ENCODE measurements around the gene MGAT5B. TPM values are rescaled to one million over a fixed set of nuclear protein-coding genes. Genes with fewer than 3 reads are reported as not detected.
"Not testable (repeated sequence)": the region's sequence is repeated elsewhere in the genome, so short reads cannot be mapped to it uniquely, and the experiment has no call there.

MGAT5B gene
- total RNA-seq, 1 experiment from 2014 or later, result 4.4 TPM

DNA sequence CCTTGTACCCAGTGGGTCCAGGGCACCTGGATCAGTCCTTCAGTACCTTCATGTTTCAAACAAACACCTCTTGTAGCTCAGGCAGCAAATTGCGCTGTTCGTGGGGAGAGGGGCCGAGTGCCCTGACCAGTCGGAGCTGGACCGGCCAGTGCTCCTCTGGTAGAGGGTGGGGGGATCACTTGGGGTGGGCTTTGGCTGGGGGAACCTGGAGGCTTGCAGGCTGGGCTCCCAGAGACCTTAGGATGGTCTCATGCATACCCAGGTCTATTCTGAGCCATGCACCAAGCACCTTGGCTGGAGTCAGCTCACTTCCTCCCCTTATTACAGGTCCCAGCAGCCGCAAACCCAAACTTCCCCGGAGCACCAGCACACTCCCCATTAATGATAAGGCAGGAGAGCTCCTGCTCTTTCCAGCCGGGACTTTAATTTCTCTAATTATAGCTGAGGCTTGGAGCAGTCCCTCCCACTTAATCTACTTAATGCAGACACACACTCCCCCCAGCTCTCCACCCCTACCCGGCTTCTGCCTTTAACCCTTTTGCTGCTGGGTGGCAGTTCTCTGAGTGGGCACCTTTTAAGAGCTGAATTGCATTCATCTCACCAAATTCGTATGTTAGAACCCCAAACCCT, 26.3 kb upstream of the MGAT5B start:
- no peak overlapping the region for H3K9ac ChIP-seq (ENCODE audit: low read length)
- H3K27me3 ChIP-seq (ENCODE audit: insufficient read depth, low read length), result peaks cover 31% of the 10 kb centered on the region
- H4K20me1 ChIP-seq (ENCODE audit: insufficient read depth), result no peaks in the 10 kb centered on the region
- H3K79me2 ChIP-seq (ENCODE audit: insufficient read depth, low read length), result no peaks in the 10 kb centered on the region
- BruUV-seq (replicated peaks), result no TSS peak
- peaks cover 0 to 21% of the 10 kb centered on the region in 2 experiments; a peak in 3 of 4 replicates for H3K4me1 ChIP-seq (ENCODE audit: control insufficient read depth in 1 of 2, insufficient read depth in 2 of 2, low read length in 2 of 2)
- H3K9me2 ChIP-seq (ENCODE audit: insufficient read depth), result no peaks in the 10 kb centered on the region
- ChIA-PET POLR2A (no interaction called here), RAD21 (ENCODE audit: low non-redundant PET in 1 of 2, low total read pairs in 2 of 2, uncharacterized antibody in 2 of 2, unreplicated experiment in 2 of 2) (no interaction called here), CTCF (no interaction called here)
- TF ChIP-seq, protein P1, sequence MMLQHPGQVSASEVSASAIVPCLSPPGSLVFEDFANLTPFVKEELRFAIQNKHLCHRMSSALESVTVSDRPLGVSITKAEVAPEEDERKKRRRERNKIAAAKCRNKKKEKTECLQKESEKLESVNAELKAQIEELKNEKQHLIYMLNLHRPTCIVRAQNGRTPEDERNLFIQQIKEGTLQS (IDR thresholded peaks at IDR 0.05), result no peak
- TF ChIP-seq FOSL1 (IDR thresholded peaks at IDR 0.05; ENCODE audit: low read depth), result no peak
- TF ChIP-seq CEBPB (IDR thresholded peaks at IDR 0.05; ENCODE audit: low read depth), result no peak
- TF ChIP-seq POLR2AphosphoS5 (IDR thresholded peaks at IDR 0.05; ENCODE audit: low read depth, low read length), result no peak
- no peak for TF ChIP-seq RAD21 (IDR thresholded peaks at IDR 0.05; ENCODE audit: low read depth)
- TF ChIP-seq ZNF274 (IDR thresholded peaks at IDR 0.05; ENCODE audit: low read depth, low read length), result no peak
- no peak for TF ChIP-seq SRF (IDR thresholded peaks at IDR 0.05; ENCODE audit: low read depth)
- TF ChIP-seq, protein P2, sequence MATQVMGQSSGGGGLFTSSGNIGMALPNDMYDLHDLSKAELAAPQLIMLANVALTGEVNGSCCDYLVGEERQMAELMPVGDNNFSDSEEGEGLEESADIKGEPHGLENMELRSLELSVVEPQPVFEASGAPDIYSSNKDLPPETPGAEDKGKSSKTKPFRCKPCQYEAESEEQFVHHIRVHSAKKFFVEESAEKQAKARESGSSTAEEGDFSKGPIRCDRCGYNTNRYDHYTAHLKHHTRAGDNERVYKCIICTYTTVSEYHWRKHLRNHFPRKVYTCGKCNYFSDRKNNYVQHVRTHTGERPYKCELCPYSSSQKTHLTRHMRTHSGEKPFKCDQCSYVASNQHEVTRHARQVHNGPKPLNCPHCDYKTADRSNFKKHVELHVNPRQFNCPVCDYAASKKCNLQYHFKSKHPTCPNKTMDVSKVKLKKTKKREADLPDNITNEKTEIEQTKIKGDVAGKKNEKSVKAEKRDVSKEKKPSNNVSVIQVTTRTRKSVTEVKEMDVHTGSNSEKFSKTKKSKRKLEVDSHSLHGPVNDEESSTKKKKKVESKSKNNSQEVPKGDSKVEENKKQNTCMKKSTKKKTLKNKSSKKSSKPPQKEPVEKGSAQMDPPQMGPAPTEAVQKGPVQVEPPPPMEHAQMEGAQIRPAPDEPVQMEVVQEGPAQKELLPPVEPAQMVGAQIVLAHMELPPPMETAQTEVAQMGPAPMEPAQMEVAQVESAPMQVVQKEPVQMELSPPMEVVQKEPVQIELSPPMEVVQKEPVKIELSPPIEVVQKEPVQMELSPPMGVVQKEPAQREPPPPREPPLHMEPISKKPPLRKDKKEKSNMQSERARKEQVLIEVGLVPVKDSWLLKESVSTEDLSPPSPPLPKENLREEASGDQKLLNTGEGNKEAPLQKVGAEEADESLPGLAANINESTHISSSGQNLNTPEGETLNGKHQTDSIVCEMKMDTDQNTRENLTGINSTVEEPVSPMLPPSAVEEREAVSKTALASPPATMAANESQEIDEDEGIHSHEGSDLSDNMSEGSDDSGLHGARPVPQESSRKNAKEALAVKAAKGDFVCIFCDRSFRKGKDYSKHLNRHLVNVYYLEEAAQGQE (IDR thresholded peaks at IDR 0.05; ENCODE audit: low read depth), result no peak
- TF ChIP-seq EZH2 (IDR thresholded peaks at IDR 0.05), result no peak
- no peak for TF ChIP-seq JUND (IDR thresholded peaks at IDR 0.05)
- no peak for TF ChIP-seq EGR1 (IDR thresholded peaks at IDR 0.05; ENCODE audit: low read depth)
- TF ChIP-seq CBX3 (IDR thresholded peaks at IDR 0.05; ENCODE audit: low read depth), result no peak
- TF ChIP-seq SP1 (IDR thresholded peaks at IDR 0.05; ENCODE audit: low read depth), result no peak
- no peak for TF ChIP-seq EZH2phosphoT487 (IDR thresholded peaks at IDR 0.05; ENCODE audit: borderline replicate concordance)
- TF ChIP-seq, protein P3, sequence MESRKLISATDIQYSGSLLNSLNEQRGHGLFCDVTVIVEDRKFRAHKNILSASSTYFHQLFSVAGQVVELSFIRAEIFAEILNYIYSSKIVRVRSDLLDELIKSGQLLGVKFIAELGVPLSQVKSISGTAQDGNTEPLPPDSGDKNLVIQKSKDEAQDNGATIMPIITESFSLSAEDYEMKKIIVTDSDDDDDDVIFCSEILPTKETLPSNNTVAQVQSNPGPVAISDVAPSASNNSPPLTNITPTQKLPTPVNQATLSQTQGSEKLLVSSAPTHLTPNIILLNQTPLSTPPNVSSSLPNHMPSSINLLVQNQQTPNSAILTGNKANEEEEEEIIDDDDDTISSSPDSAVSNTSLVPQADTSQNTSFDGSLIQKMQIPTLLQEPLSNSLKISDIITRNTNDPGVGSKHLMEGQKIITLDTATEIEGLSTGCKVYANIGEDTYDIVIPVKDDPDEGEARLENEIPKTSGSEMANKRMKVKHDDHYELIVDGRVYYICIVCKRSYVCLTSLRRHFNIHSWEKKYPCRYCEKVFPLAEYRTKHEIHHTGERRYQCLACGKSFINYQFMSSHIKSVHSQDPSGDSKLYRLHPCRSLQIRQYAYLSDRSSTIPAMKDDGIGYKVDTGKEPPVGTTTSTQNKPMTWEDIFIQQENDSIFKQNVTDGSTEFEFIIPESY (IDR thresholded peaks at IDR 0.05; ENCODE audit: extremely low read depth, insufficient replicate concordance, low read length), result no peak
- TF ChIP-seq POLR2A (IDR thresholded peaks at IDR 0.05; ENCODE audit: borderline replicate concordance, extremely low read depth, insufficient read depth, insufficient read length), result no peak
- no peak overlapping the region for H3K4me3 ChIP-seq (replicated peaks in 1 of 2; ENCODE audit: low read depth in 1 of 2, low read length in 2 of 2)
- intact Hi-C loops (cut with micrococcal nuclease), result no loop called here
- DNase-seq (ENCODE audit: low read depth, low spot score) (no peak), ATAC-seq (no peak)
- no peaks in the 10 kb centered on the region for H3K9me3 ChIP-seq (ENCODE audit: control insufficient read depth in 1 of 2, insufficient read depth in 1 of 2, low read depth in 1 of 2, low read length in 2 of 2)
- no peak overlapping the region for H3K27ac ChIP-seq (ENCODE audit: low read depth, low read length)
- no peak overlapping the region; the same call in 1 of the 2 replicates for H3K4me2 ChIP-seq (ENCODE audit: low read length)
- H3K36me3 ChIP-seq (ENCODE audit: control insufficient read depth in 1 of 2, insufficient read depth in 2 of 2, low read length in 2 of 2), result no peaks in the 10 kb centered on the region
- no peak overlapping the region for H2AFZ ChIP-seq (ENCODE audit: low read depth, low read length, poor library complexity, severe bottlenecking)

DNA sequence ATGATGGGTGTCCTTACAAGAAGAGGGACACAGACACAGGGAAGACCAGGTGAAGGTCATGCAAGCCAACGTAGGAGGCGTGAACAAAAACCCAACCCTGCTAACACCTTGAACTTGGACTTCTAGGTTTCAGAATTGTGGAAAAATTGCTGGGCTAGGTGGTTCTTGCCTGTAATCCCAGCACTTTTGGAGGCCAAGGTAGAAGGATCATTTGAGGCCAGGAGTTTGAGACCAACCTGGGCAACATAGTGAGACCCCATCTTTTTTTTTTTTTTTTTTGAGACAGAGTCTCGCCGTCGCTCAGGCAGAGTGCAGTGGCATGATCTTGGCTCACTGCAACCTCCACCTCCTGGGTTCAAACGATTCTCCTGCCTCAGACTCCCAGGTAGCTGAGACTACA, 25.1 kb upstream of the MGAT5B start:
- H3K27ac ChIP-seq (ENCODE audit: low read depth, low read length); H3K36me3 ChIP-seq (ENCODE audit: control insufficient read depth in 1 of 2, insufficient read depth in 2 of 2, low read length in 2 of 2); H3K9me3 ChIP-seq (ENCODE audit: control insufficient read depth in 1 of 2, insufficient read depth in 1 of 2, low read depth in 1 of 2, low read length in 2 of 2); H3K79me2 ChIP-seq (ENCODE audit: insufficient read depth, low read length); BruUV-seq (replicated peaks); intact Hi-C loops (cut with micrococcal nuclease); H3K4me3 ChIP-seq (replicated peaks in 1 of 2; ENCODE audit: low read depth in 1 of 2, low read length in 2 of 2); POLR2A ChIA-PET; RAD21 ChIA-PET (ENCODE audit: low non-redundant PET in 1 of 2, low total read pairs in 2 of 2, uncharacterized antibody in 2 of 2, unreplicated experiment in 2 of 2); ATAC-seq; DNase-seq (ENCODE audit: low read depth, low spot score); H3K9me2 ChIP-seq (ENCODE audit: insufficient read depth); H3K9ac ChIP-seq (ENCODE audit: low read length); CTCF ChIA-PET; H3K4me2 ChIP-seq (ENCODE audit: low read length); H4K20me1 ChIP-seq (ENCODE audit: insufficient read depth); H2AFZ ChIP-seq (ENCODE audit: low read depth, low read length, poor library complexity, severe bottlenecking): not testable (repeated sequence)
- Histone ChIP-seq H3K27me3 (ENCODE audit: insufficient read depth, low read length) (peaks cover 31% of the 10 kb centered on the region), H3K4me1 (ENCODE audit: control insufficient read depth in 1 of 2, insufficient read depth in 2 of 2, low read length in 2 of 2) (peaks cover 0 to 21% of the 10 kb centered on the region in 2 experiments; a peak in 3 of 4 replicates)
